T-helper 2 cell treated with Interferon-gamma antibody and Interleukin-4, amounts not matched to agents 5 μg/mL and 100 μg/mL, for 36 hours (primary cell): ENCODE measurements around the gene NCK2.

ENCODE experiments used
- DNase-seq: peaks from one replicate; pipeline ENCODE4 v3.0.0; 2021; ENCODE audit warnings: low spot score
- H3K27ac Mint-ChIP-seq: one replicate; pipeline ENCODE4 v1.8.0; 2021; ENCODE audit warnings: mild to moderate bottlenecking, mixed read lengths
- H3K27me3 Mint-ChIP-seq: one replicate; pipeline ENCODE4 v1.8.0; 2021; ENCODE audit warnings: low read depth, mixed read lengths
- H3K36me3 Mint-ChIP-seq: one replicate; pipeline ENCODE4 v1.8.0; 2021; ENCODE audit warnings: low read depth, mixed read lengths
- H3K4me1 Mint-ChIP-seq: one replicate; pipeline ENCODE4 v1.8.0; 2021; ENCODE audit warnings: low read depth, mixed read lengths
- H3K4me3 Mint-ChIP-seq: one replicate; pipeline ENCODE4 v1.8.0; 2022; ENCODE audit warnings: mild to moderate bottlenecking, moderate library complexity, mixed read lengths
- H3K9me3 Mint-ChIP-seq: one replicate; pipeline ENCODE4 v1.8.0; 2021; ENCODE audit warnings: mixed read lengths

The NCK2 gene

GRCh38 chr2:105781274-105781978 is 36.7 kb downstream of the NCK2 start:
- Mint-ChIP-seq H3K27me3 (no peaks in the 10 kb centered on the region), H3K4me1 (peaks cover 66% of the 10 kb centered on the region), H3K36me3 (peaks cover 22% of the 10 kb centered on the region), H3K27ac (peak overlapping the region; percentile 70), H3K9me3 (no peaks in the 10 kb centered on the region), H3K4me3 (peak overlapping the region; percentile 5)
- DNase-seq: no peak

GRCh38 chr2:105782123-105782522 is 37.4 kb downstream of the NCK2 start:
- H3K36me3 Mint-ChIP-seq: peaks cover 22% of the 10 kb centered on the region
- no peak for DNase-seq
- H3K4me3 Mint-ChIP-seq: peak overlapping the region; percentile 5
- peak overlapping the region; percentile 70 for H3K27ac Mint-ChIP-seq
- H3K27me3 Mint-ChIP-seq: no peaks in the 10 kb centered on the region
- peaks cover 66% of the 10 kb centered on the region for H3K4me1 Mint-ChIP-seq
- H3K9me3 Mint-ChIP-seq: no peaks in the 10 kb centered on the region

- no peaks in the 10 kb centered on the region for H3K9me3 Mint-ChIP-seq
- peaks cover 22% of the 10 kb centered on the region for H3K36me3 Mint-ChIP-seq
- H3K4me3 Mint-ChIP-seq: peak overlapping the region; percentile 5
- H3K27ac Mint-ChIP-seq: peak overlapping the region; percentile 70
- peaks cover 66% of the 10 kb centered on the region for H3K4me1 Mint-ChIP-seq
- no peaks in the 10 kb centered on the region for H3K27me3 Mint-ChIP-seq
- no peak for DNase-seq
Measured at GRCh38 chr2:105782646-105783045, 37.9 kb downstream of the NCK2 start.

- H3K9me3 Mint-ChIP-seq: no peaks in the 10 kb centered on the region
- H3K4me1 Mint-ChIP-seq: peaks cover 68% of the 10 kb centered on the region
- peaks cover 22% of the 10 kb centered on the region for H3K36me3 Mint-ChIP-seq
- peak overlapping the region; percentile 70 for H3K27ac Mint-ChIP-seq
- H3K27me3 Mint-ChIP-seq: no peaks in the 10 kb centered on the region
- no peak for DNase-seq
- peak overlapping the region; percentile 5 for H3K4me3 Mint-ChIP-seq
Measured at GRCh38 chr2:105783151-105783738, 38.5 kb downstream of the NCK2 start.

- Mint-ChIP-seq H3K36me3 (peaks cover 17% of the 10 kb centered on the region), H3K27ac (no peak overlapping the region), H3K4me3 (no peak overlapping the region), H3K27me3 (no peaks in the 10 kb centered on the region), H3K4me1 (peaks cover 69% of the 10 kb centered on the region), H3K9me3 (no peaks in the 10 kb centered on the region)
- DNase-seq: no peak
Measured at GRCh38 chr2:105783972-105784371, 39.3 kb downstream of the NCK2 start.

- no peak overlapping the region for H3K27ac Mint-ChIP-seq
- no peaks in the 10 kb centered on the region for H3K27me3 Mint-ChIP-seq
- no peak overlapping the region for H3K4me3 Mint-ChIP-seq
- H3K4me1 Mint-ChIP-seq: peaks cover 72% of the 10 kb centered on the region
- H3K9me3 Mint-ChIP-seq: no peaks in the 10 kb centered on the region
- DNase-seq: no peak
- peaks cover 20% of the 10 kb centered on the region for H3K36me3 Mint-ChIP-seq
Measured at GRCh38 chr2:105784589-105784988, 39.9 kb downstream of the NCK2 start.

- Mint-ChIP-seq H3K36me3 (peaks cover 22% of the 10 kb centered on the region), H3K4me1 (peaks cover 77% of the 10 kb centered on the region), H3K27me3 (no peaks in the 10 kb centered on the region), H3K4me3 (no peak overlapping the region), H3K9me3 (no peaks in the 10 kb centered on the region), H3K27ac (no peak overlapping the region)
- no peak for DNase-seq
Measured at GRCh38 chr2:105785095-105785847, 40.6 kb downstream of the NCK2 start.

- H3K4me3 Mint-ChIP-seq: peak overlapping the region; percentile 71
- peaks cover 27% of the 10 kb centered on the region for H3K36me3 Mint-ChIP-seq
- H3K9me3 Mint-ChIP-seq: no peaks in the 10 kb centered on the region
- H3K27me3 Mint-ChIP-seq: no peaks in the 10 kb centered on the region
- peak overlapping the region; percentile 87 for H3K27ac Mint-ChIP-seq
- H3K4me1 Mint-ChIP-seq: peaks cover 78% of the 10 kb centered on the region
- DNase-seq: no peak
Measured at GRCh38 chr2:105786231-105787230, 41.8 kb downstream of the NCK2 start.

- H3K9me3 Mint-ChIP-seq: no peaks in the 10 kb centered on the region
- peak overlapping the region; percentile 87 for H3K27ac Mint-ChIP-seq
- peak overlapping the region; percentile 71 for H3K4me3 Mint-ChIP-seq
- H3K36me3 Mint-ChIP-seq: peaks cover 28% of the 10 kb centered on the region
- DNase-seq: peak; percentile 58
- H3K27me3 Mint-ChIP-seq: no peaks in the 10 kb centered on the region
- H3K4me1 Mint-ChIP-seq: peaks cover 78% of the 10 kb centered on the region
Measured at GRCh38 chr2:105787376-105788318, 42.9 kb downstream of the NCK2 start.

- peak overlapping the region; percentile 88 for H3K27ac Mint-ChIP-seq
- H3K4me3 Mint-ChIP-seq: peak overlapping the region; percentile 36
- H3K4me1 Mint-ChIP-seq: peaks cover 83% of the 10 kb centered on the region
- no peak for DNase-seq
- no peaks in the 10 kb centered on the region for H3K9me3 Mint-ChIP-seq
- H3K27me3 Mint-ChIP-seq: no peaks in the 10 kb centered on the region
- peaks cover 30% of the 10 kb centered on the region for H3K36me3 Mint-ChIP-seq
Measured at GRCh38 chr2:105788670-105789290, 44.1 kb downstream of the NCK2 start.

- H3K36me3 Mint-ChIP-seq: peaks cover 31% of the 10 kb centered on the region
- H3K9me3 Mint-ChIP-seq: no peaks in the 10 kb centered on the region
- no peaks in the 10 kb centered on the region for H3K27me3 Mint-ChIP-seq
- DNase-seq: peak; percentile 75
- peak overlapping the region; percentile 88 for H3K27ac Mint-ChIP-seq
- H3K4me3 Mint-ChIP-seq: peak overlapping the region; percentile 80
- peaks cover 81% of the 10 kb centered on the region for H3K4me1 Mint-ChIP-seq
Measured at GRCh38 chr2:105789745-105790460, 45.2 kb downstream of the NCK2 start.
